HCT116 (cell line): ENCODE results near the gene MAML2. TPM values are rescaled to one million over a fixed set of nuclear protein-coding genes. Genes with fewer than 3 reads are reported as not detected.

ENCODE experiments used
- ATAC-seq: fragments of 200-7000 bp; cut with Tn5 transposase; 2 replicates; pipeline ENCODE4 v1.9.1; 2020; ENCODE audit warnings: mild to moderate bottlenecking, moderate library complexity
- BruUV-seq: library from RNA; stranded (reverse); fragments of 400-500 nt; replicated peaks from 2 replicates; lab custom pipeline; 2021; lab: Mats Ljungman, UMichigan
- CTCF ChIA-PET: fragments of 300-600 bp; sonication (Branson Sonifier 250); formaldehyde crosslinking; loops from one replicate; lab custom pipeline; 2021; ENCODE audit warnings: antibody characterized with exemption; lab: Charles Lee
- POLR2A ChIA-PET: fragments of 300-600, 350-600 bp; sonication (Branson Sonifier 250); formaldehyde crosslinking; loops from one replicate; lab custom pipeline; 2021; ENCODE audit warnings: antibody characterized with exemption; lab: Charles Lee
- RAD21 ChIA-PET, 2 experiments: fragments of 300-600 bp; sonication (Branson Sonifier 250); formaldehyde crosslinking; loops; one replicate each; lab custom pipeline; 2023; ENCODE audit warnings: low total read pairs in 2 of 2; ENCODE audit not compliant: uncharacterized antibody in 2 of 2, unreplicated experiment in 2 of 2, low non-redundant PET in 1 of 2; lab: Charles Lee
- DNase-seq: peaks from one replicate; pipeline ENCODE4 v3.0.0-alpha.2; 2010; ENCODE audit warnings: low read depth, low spot score
- H2AFZ ChIP-seq: fragments of 200-600 bp; shearing (Covaris generic), sonication (generic); 2 replicates; pipeline ENCODE4 v1.6.1; 2017; ENCODE audit warnings: low read depth, mixed run types, mixed read lengths, antibody characterized with exemption, low read length; ENCODE audit not compliant: poor library complexity, severe bottlenecking
- H3K27ac ChIP-seq: 2 replicates; pipeline ENCODE4 v1.5.1; 2012; ENCODE audit warnings: low read depth, low read length
- H3K27me3 ChIP-seq: fragments of 200-600 bp; sonication (generic); 2 replicates; pipeline ENCODE4 v1.6.1; 2016; ENCODE audit warnings: mixed run types, low read length, mixed read lengths; ENCODE audit not compliant: insufficient read depth
- H3K36me3 ChIP-seq, 2 experiments: fragments of 200-500 bp in 1 of 2; fragments of 200-600 bp in 1 of 2; sonication (Bioruptor generic) in 1 of 2; sonication (generic) in 1 of 2; 2 replicates each; pipeline versions ENCODE4 v1.5.1 to v1.6.1; 2014 to 2016; ENCODE audit warnings: low read length in 2 of 2, inconsistent platforms in 1 of 2, mixed read lengths in 1 of 2, mixed run types in 1 of 2; ENCODE audit not compliant: insufficient read depth in 2 of 2, control insufficient read depth in 1 of 2
- H3K4me1 ChIP-seq, 2 experiments: fragments of 200-600 bp in 1 of 2; sonication (generic) in 1 of 2; 2 replicates each; pipeline versions ENCODE4 v1.5.1 to v1.6.1; 2012 to 2017; ENCODE audit warnings: low read length in 2 of 2, inconsistent platforms in 1 of 2, mild to moderate bottlenecking in 1 of 2, mixed read lengths in 1 of 2, mixed run types in 1 of 2, moderate library complexity in 1 of 2; ENCODE audit not compliant: insufficient read depth in 2 of 2, control insufficient read depth in 1 of 2
- H3K4me2 ChIP-seq: fragments of 200-600 bp; sonication (generic); 2 replicates; pipeline ENCODE4 v1.6.1; 2017; ENCODE audit warnings: mixed run types, low read length, mixed read lengths
- H3K4me3 ChIP-seq, 2 experiments: fragments of 200-600 bp in 1 of 2; sonication (generic) in 1 of 2; replicated peaks in 1 of 2; 2 replicates each; pipeline ENCODE4 v1.5.1; 2011 to 2016; ENCODE audit warnings: low read length in 2 of 2, control low read depth in 1 of 2, low read depth in 1 of 2, mild to moderate bottlenecking in 1 of 2, mixed read lengths in 1 of 2, mixed run types in 1 of 2
- H3K79me2 ChIP-seq: fragments of 200-600 bp; sonication (generic); 2 replicates; pipeline ENCODE4 v1.6.1; 2017; ENCODE audit warnings: mild to moderate bottlenecking, mixed run types, low read length, moderate library complexity, mixed read lengths; ENCODE audit not compliant: insufficient read depth
- H3K9ac ChIP-seq: fragments of 200-600 bp; sonication (generic); 2 replicates; pipeline ENCODE4 v1.6.1; 2016; ENCODE audit warnings: low read length, mixed read lengths
- H3K9me2 ChIP-seq: fragments of 200-600 bp; sonication (generic), shearing (Covaris generic); 2 replicates; pipeline ENCODE4 v1.6.1; 2017; ENCODE audit warnings: mixed run types, mild to moderate bottlenecking, moderate library complexity; ENCODE audit not compliant: insufficient read depth
- H3K9me3 ChIP-seq, 2 experiments: fragments of 200-500 bp in 1 of 2; fragments of 200-600 bp in 1 of 2; sonication (Bioruptor generic) in 1 of 2; sonication (generic) in 1 of 2; 2 replicates each; pipeline ENCODE4 v1.6.1; 2014 to 2017; ENCODE audit warnings: low read length in 2 of 2, mixed read lengths in 2 of 2, inconsistent platforms in 1 of 2, low read depth in 1 of 2, mild to moderate bottlenecking in 1 of 2, mixed run types in 1 of 2, moderate library complexity in 1 of 2; ENCODE audit not compliant: control insufficient read depth in 1 of 2, insufficient read depth in 1 of 2
- H4K20me1 ChIP-seq: fragments of 200-600 bp; sonication (generic), shearing (Covaris generic); 2 replicates; pipeline ENCODE4 v1.6.1; 2017; ENCODE audit warnings: mixed run types, mild to moderate bottlenecking, moderate library complexity; ENCODE audit not compliant: insufficient read depth
- ATF3 ChIP-seq: IDR thresholded peaks from 2 replicates; pipeline ENCODE4 v1.6.1; 2012
- CEBPB ChIP-seq: IDR thresholded peaks from 2 replicates; pipeline ENCODE4 v1.6.1; 2012; ENCODE audit warnings: low read depth
- EZH2 ChIP-seq: fragments of 200-600 bp; sonication (generic); IDR thresholded peaks from 2 replicates; pipeline ENCODE4 v1.6.1; 2017; ENCODE audit warnings: antibody characterized with exemption, mixed run types
- EZH2phosphoT487 ChIP-seq: fragments of 200-600 bp; IDR thresholded peaks from 2 replicates; pipeline ENCODE4 v1.6.1; 2018; ENCODE audit warnings: antibody characterized with exemption, borderline replicate concordance
- FOSL1 ChIP-seq: IDR thresholded peaks from 2 replicates; pipeline ENCODE4 v1.6.1; 2012; ENCODE audit warnings: low read depth
- JUND ChIP-seq: IDR thresholded peaks from 2 replicates; pipeline ENCODE4 v1.6.1; 2012
- MAX ChIP-seq: IDR thresholded peaks from 2 replicates; pipeline ENCODE4 v1.6.1; 2012
- POLR2A ChIP-seq: IDR thresholded peaks from 2 replicates; pipeline ENCODE4 v1.7.0; 2011; ENCODE audit warnings: borderline replicate concordance; ENCODE audit not compliant: insufficient read depth, insufficient read length; ENCODE audit errors: extremely low read depth
- POLR2AphosphoS5 ChIP-seq: IDR thresholded peaks from 2 replicates; pipeline ENCODE4 v1.6.1; 2011; ENCODE audit warnings: mild to moderate bottlenecking, low read depth, low read length, moderate library complexity
- REST ChIP-seq: IDR thresholded peaks from 2 replicates; pipeline ENCODE4 v1.6.1; 2012; ENCODE audit warnings: low read depth
- SIN3A ChIP-seq: IDR thresholded peaks from 2 replicates; pipeline ENCODE4 v1.6.1; 2012; ENCODE audit warnings: low read depth
- TCF7L2 ChIP-seq: IDR thresholded peaks from 2 replicates; pipeline ENCODE4 v1.7.0; 2011; ENCODE audit warnings: borderline replicate concordance, inconsistent platforms; ENCODE audit not compliant: insufficient read depth, insufficient read length; ENCODE audit errors: extremely low read depth
- ZNF274 ChIP-seq: fragments of 200-500 bp; sonication (Bioruptor generic); IDR thresholded peaks from 2 replicates; pipeline ENCODE4 v1.6.1; 2014; ENCODE audit warnings: mild to moderate bottlenecking, low read depth, low read length, inconsistent platforms
- intact Hi-C: fragments of 100-400 bp; cut with micrococcal nuclease; formaldehyde crosslinking; loops from 2 replicates; pipeline ENCODE4 v1.10.0; 2022
- total RNA-seq: library from RNA; stranded (reverse); gene quantifications from one replicate; pipeline ENCODE4 v1.2.1, GENCODE V29; 2021; ENCODE audit not compliant: unreplicated experiment

Gene MAML2
- total RNA-seq, 1 experiment from 2014 or later: 2.6 TPM

GRCh38 chr11:96223083-96223482 lies 119.9 kb downstream of the MAML2 start:
- no peaks in the 10 kb centered on the region for H4K20me1 ChIP-seq
- CTCF ChIA-PET: no interaction called here
- H2AFZ ChIP-seq: no peak overlapping the region
- no peak overlapping the region for H3K4me3 ChIP-seq
- H3K9me3 ChIP-seq: no peaks in the 10 kb centered on the region
- RAD21 ChIA-PET: no interaction called here
- H3K4me2 ChIP-seq: no peak overlapping the region
- H3K36me3 ChIP-seq: no peaks in the 10 kb centered on the region
- DNase-seq (no peak), ATAC-seq (no peak)
- H3K27ac ChIP-seq: no peak overlapping the region
- H3K27me3 ChIP-seq: no peaks in the 10 kb centered on the region
- no peaks in the 10 kb centered on the region for H3K79me2 ChIP-seq
- no peak overlapping the region for H3K9ac ChIP-seq
- H3K9me2 ChIP-seq: no peaks in the 10 kb centered on the region
- POLR2A ChIA-PET: no interaction called here
- BruUV-seq: no TSS peak
- H3K4me1 ChIP-seq: peaks cover 0 to 6% of the 10 kb centered on the region in 2 experiments; a peak in 2 of 4 replicates
- intact Hi-C loops: no loop called here
- TF ChIP-seq POLR2AphosphoS5: no peak
- no peak for TF ChIP-seq POLR2A
- TF ChIP-seq FOSL1: no peak
- TF ChIP-seq ZNF274: no peak
- TF ChIP-seq MAX: no peak
- no peak for TF ChIP-seq ATF3
- TF ChIP-seq CEBPB: no peak
- TF ChIP-seq SIN3A: no peak
- TF ChIP-seq JUND: no peak
- no peak for TF ChIP-seq TCF7L2
- TF ChIP-seq EZH2: no peak
- TF ChIP-seq EZH2phosphoT487: no peak
- TF ChIP-seq REST: no peak
